HepG2 (cell line): Measurements from ENCODE around the gene ASF1B. TPM values are rescaled to one million over a fixed set of nuclear protein-coding genes. Genes with fewer than 3 reads are reported as not detected.

Experiments
- CBX2 ChIP-seq, 2 experiments: fragments of 200-600 bp in 1 of 2; sonication (generic); formaldehyde crosslinking in 1 of 2; IDR thresholded peaks; 2 replicates each; pipeline versions ENCODE4 v1.7.0 to v1.8.1; 2018 to 2022; ENCODE audit warnings: low read depth in 2 of 2, low read length in 1 of 2, mild to moderate bottlenecking in 1 of 2, missing genetic modification reagents in 1 of 2
- ELF3 ChIP-seq: IDR thresholded peaks from 2 replicates; pipeline ENCODE4 v1.6.1; 2016; ENCODE audit warnings: missing genetic modification reagents, missing compliant biosample characterization
- GFI1 ChIP-seq: sonication (generic); formaldehyde crosslinking; IDR thresholded peaks from 2 replicates; pipeline ENCODE4 v1.5.0; 2020; ENCODE audit warnings: missing genetic modification reagents, mild to moderate bottlenecking, borderline replicate concordance
- ISL2 ChIP-seq: sonication (generic); formaldehyde crosslinking; IDR thresholded peaks from 2 replicates; pipeline ENCODE4 v1.5.0; 2020; ENCODE audit warnings: missing genetic modification reagents
- KDM2A ChIP-seq: sonication (generic); formaldehyde crosslinking; IDR thresholded peaks from 2 replicates; pipeline ENCODE4 v1.4.0; 2020; ENCODE audit warnings: low read depth, missing genetic modification reagents, borderline replicate concordance
- MED8 ChIP-seq: sonication (generic); formaldehyde crosslinking; IDR thresholded peaks from 2 replicates; pipeline ENCODE4 v1.8.1; 2023; ENCODE audit warnings: mild to moderate bottlenecking, missing genetic modification reagents; ENCODE audit not compliant: insufficient replicate concordance
- RAD21 ChIP-seq: fragments of 450-650 bp; formaldehyde crosslinking; IDR thresholded peaks from 2 replicates; pipeline ENCODE4 v1.5.0; 2020; ENCODE audit warnings: mild to moderate bottlenecking
- SP2 ChIP-seq: sonication (generic); formaldehyde crosslinking; IDR thresholded peaks from 2 replicates; pipeline ENCODE4 v1.5.1; 2020; ENCODE audit warnings: mild to moderate bottlenecking, missing genetic modification reagents
- TFDP2 ChIP-seq: sonication (generic); formaldehyde crosslinking; IDR thresholded peaks from 2 replicates; pipeline ENCODE4 v1.4.0; 2020; ENCODE audit warnings: missing genetic modification reagents
- TGIF2 ChIP-seq: IDR thresholded peaks from 2 replicates; pipeline ENCODE4 v1.6.1; 2016; ENCODE audit warnings: control low read depth, missing compliant biosample characterization
- TOE1 ChIP-seq: sonication (generic); formaldehyde crosslinking; IDR thresholded peaks from 2 replicates; pipeline ENCODE4 v1.4.0; 2020; ENCODE audit warnings: mild to moderate bottlenecking, missing genetic modification reagents
- ZFY ChIP-seq: sonication (generic); formaldehyde crosslinking; IDR thresholded peaks from 2 replicates; pipeline ENCODE4 v1.4.0; 2020; ENCODE audit warnings: missing genetic modification reagents
- ZMYM4 ChIP-seq: sonication (generic); formaldehyde crosslinking; IDR thresholded peaks from 2 replicates; pipeline ENCODE4 v1.8.1; 2023; ENCODE audit warnings: mild to moderate bottlenecking, missing genetic modification reagents
- ZNF180 ChIP-seq: sonication (generic); formaldehyde crosslinking; IDR thresholded peaks from 2 replicates; pipeline ENCODE4 v1.4.0; 2020; ENCODE audit warnings: low read depth, missing genetic modification reagents, borderline replicate concordance
- ZNF263 ChIP-seq: sonication (generic); formaldehyde crosslinking; IDR thresholded peaks from 2 replicates; pipeline ENCODE4 v1.4.0; 2020; ENCODE audit warnings: missing genetic modification reagents
- ZNF333 ChIP-seq: sonication (generic); formaldehyde crosslinking; IDR thresholded peaks from 2 replicates; pipeline ENCODE4 v1.4.0; 2020; ENCODE audit warnings: mild to moderate bottlenecking, missing genetic modification reagents, borderline replicate concordance
- ZNF510 ChIP-seq: sonication (generic); formaldehyde crosslinking; IDR thresholded peaks from 2 replicates; pipeline ENCODE4 v1.4.0; 2020; ENCODE audit warnings: low read depth, mild to moderate bottlenecking, missing genetic modification reagents
- ZNF546 ChIP-seq: sonication (generic); formaldehyde crosslinking; conservative IDR thresholded peaks from 2 replicates; pipeline ENCODE4 v1.8.1; 2023; ENCODE audit warnings: mild to moderate bottlenecking, missing genetic modification reagents
- ZNF605 ChIP-seq: sonication (generic); formaldehyde crosslinking; IDR thresholded peaks from 2 replicates; pipeline ENCODE4 v1.8.0; 2022; ENCODE audit warnings: mild to moderate bottlenecking, missing genetic modification reagents
- ZNF737 ChIP-seq: sonication (generic); formaldehyde crosslinking; IDR thresholded peaks from 2 replicates; pipeline ENCODE4 v1.5.0; 2020; ENCODE audit warnings: missing genetic modification reagents, mild to moderate bottlenecking, borderline replicate concordance
- ZSCAN30 ChIP-seq: sonication (generic); formaldehyde crosslinking; IDR thresholded peaks from 2 replicates; pipeline ENCODE4 v1.5.0; 2020; ENCODE audit warnings: mild to moderate bottlenecking, missing genetic modification reagents
- polyA plus RNA-seq, 8 experiments: library from polyadenylated mRNA; depleted of rRNA in 3 of 8; stranded (reverse) in 7 of 8; unstranded in 1 of 8; fragments of >200 nt; fragmentation: Illumina TruSeq in 4 of 8; extraction: Trizol in 4 of 8; gene quantifications; 2 replicates each; pipeline versions ENCODE4 v1.2.1 to v1.2.3, GENCODE V29; 2011 to 2016; ENCODE audit warnings: low read depth in 4 of 8, missing spikeins in 1 of 8, mixed read lengths in 1 of 8; ENCODE audit not compliant: insufficient read depth in 1 of 8
- total RNA-seq, 5 experiments: library from RNA; depleted of rRNA; stranded (reverse); fragments of >200 nt; fragmentation: Illumina TruSeq; extraction: Trizol; gene quantifications; 2 replicates each; pipeline ENCODE4 v1.2.3, GENCODE V29; 2016; ENCODE audit warnings: low read depth in 1 of 5
- TF ChIP-seq, protein P1 (sequence below): sonication (generic); formaldehyde crosslinking; IDR thresholded peaks from 2 replicates; pipeline ENCODE4 v1.4.0; 2020; ENCODE audit warnings: missing genetic modification reagents, borderline replicate concordance
- TF ChIP-seq, protein P2 (sequence below): sonication (generic); formaldehyde crosslinking; IDR thresholded peaks from 2 replicates; pipeline ENCODE4 v1.8.0; 2022; ENCODE audit warnings: missing genetic modification reagents, low read depth, mild to moderate bottlenecking, borderline replicate concordance
- TF ChIP-seq, protein P3 (sequence below): sonication (generic); formaldehyde crosslinking; IDR thresholded peaks from 2 replicates; pipeline ENCODE4 v1.4.0; 2020; ENCODE audit warnings: low read depth, missing genetic modification reagents

The ASF1B gene
- total and polyA plus RNA-seq, 2 of the 13 experiments (the other 11 are each of a cell fraction or from before 2014, with no cell fraction given): 18.2 to 24.8 TPM

DNA sequence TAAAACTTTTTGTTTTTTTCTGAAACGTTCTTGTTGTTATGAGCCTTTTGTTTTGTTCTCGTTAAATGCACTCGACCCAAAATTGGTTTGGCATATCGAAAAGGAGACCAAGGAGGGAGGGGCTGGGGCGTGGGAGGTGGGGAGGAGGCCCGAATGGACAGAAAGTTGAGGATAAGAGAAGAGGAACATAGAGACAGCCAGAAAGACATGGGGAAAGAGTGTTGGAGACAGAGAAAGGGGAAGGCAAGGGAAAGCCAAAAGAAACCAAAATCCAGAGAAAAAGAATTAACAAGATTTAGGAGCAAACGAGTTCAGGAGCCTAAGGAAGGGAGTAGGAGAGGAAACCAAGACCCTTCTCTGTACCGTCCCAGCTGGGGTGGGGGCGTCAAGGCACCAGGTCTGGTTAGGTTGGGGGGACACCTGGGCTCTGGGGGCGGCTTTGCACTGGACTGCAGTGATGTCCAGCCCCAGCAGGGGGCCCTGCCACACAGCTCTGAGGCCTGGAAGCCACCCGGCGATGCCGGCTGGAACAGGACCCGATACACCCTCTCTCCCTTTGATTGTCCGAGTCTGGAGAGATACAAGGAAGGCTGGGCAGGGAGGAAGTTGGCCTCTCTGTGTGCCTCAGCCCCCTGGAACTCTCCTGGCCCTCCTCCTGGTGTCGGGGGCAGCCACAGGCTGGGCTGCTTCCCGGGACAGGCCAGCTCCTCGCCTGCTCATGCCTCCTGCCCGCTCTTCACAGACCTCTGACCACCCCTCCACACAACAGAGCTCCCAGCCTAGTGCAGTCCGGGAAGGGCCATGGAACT is 11.6 kb upstream of the ASF1B start (continued):
- no peak for TF ChIP-seq ZNF546 (CRISPR knock-in tag)
- no peak for TF ChIP-seq ZMYM4 (CRISPR knock-in tag)
- TF ChIP-seq TGIF2: no peak
- TF ChIP-seq, protein P1, sequence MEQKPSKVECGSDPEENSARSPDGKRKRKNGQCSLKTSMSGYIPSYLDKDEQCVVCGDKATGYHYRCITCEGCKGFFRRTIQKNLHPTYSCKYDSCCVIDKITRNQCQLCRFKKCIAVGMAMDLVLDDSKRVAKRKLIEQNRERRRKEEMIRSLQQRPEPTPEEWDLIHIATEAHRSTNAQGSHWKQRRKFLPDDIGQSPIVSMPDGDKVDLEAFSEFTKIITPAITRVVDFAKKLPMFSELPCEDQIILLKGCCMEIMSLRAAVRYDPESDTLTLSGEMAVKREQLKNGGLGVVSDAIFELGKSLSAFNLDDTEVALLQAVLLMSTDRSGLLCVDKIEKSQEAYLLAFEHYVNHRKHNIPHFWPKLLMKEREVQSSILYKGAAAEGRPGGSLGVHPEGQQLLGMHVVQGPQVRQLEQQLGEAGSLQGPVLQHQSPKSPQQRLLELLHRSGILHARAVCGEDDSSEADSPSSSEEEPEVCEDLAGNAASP (CRISPR knock-in tag): no peak
- TF ChIP-seq SP2 (CRISPR knock-in tag): no peak
- TF ChIP-seq ZNF737: no peak
- TF ChIP-seq ZNF180: no peak
- TF ChIP-seq ISL2: no peak
- TF ChIP-seq ELF3 (CRISPR knock-in tag): no peak
- TF ChIP-seq ZFY (CRISPR knock-in tag): peak; percentile 21; the same call in 1 of the 2 replicates
- TF ChIP-seq KDM2A (CRISPR knock-in tag): peak; percentile 59
- TF ChIP-seq ZNF333 (CRISPR knock-in tag): no peak
- peak; percentile 73 for TF ChIP-seq RAD21 (CRISPR knock-in tag)
- no peak for TF ChIP-seq ZNF263 (CRISPR knock-in tag)
- TF ChIP-seq TFDP2 (CRISPR knock-in tag): no peak
- TF ChIP-seq, protein P2, sequence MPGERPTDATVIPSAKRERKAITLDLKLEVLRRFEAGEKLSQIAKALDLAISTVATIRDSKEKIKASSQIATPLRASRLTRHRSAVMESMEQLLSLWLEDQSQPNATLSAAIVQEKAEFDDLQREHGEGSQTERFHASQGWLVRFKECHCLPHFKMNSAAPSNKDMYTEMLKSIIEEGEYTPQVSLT (CRISPR knock-in tag): no peak
- no peak for TF ChIP-seq ZNF510 (CRISPR knock-in tag)
- TF ChIP-seq, protein P3, sequence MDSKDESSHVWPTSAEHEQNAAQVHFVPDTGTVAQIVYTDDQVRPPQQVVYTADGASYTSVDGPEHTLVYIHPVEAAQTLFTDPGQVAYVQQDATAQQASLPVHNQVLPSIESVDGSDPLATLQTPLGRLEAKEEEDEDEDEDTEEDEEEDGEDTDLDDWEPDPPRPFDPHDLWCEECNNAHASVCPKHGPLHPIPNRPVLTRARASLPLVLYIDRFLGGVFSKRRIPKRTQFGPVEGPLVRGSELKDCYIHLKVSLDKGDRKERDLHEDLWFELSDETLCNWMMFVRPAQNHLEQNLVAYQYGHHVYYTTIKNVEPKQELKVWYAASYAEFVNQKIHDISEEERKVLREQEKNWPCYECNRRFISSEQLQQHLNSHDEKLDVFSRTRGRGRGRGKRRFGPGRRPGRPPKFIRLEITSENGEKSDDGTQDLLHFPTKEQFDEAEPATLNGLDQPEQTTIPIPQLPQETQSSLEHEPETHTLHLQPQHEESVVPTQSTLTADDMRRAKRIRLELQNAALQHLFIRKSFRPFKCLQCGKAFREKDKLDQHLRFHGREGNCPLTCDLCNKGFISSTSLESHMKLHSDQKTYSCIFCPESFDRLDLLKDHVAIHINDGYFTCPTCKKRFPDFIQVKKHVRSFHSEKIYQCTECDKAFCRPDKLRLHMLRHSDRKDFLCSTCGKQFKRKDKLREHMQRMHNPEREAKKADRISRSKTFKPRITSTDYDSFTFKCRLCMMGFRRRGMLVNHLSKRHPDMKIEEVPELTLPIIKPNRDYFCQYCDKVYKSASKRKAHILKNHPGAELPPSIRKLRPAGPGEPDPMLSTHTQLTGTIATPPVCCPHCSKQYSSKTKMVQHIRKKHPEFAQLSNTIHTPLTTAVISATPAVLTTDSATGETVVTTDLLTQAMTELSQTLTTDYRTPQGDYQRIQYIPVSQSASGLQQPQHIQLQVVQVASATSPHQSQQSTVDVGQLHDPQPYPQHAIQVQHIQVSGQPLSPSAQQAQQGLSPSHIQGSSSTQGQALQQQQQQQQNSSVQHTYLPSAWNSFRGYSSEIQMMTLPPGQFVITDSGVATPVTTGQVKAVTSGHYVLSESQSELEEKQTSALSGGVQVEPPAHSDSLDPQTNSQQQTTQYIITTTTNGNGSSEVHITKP (CRISPR knock-in tag): no peak
- no peak for TF ChIP-seq CBX2 (IDR thresholded peaks at IDR 0.05; ENCODE audit: low read depth, low read length)
- TF ChIP-seq CBX2 (CRISPR knock-in tag; IDR thresholded peaks at IDR 0.05; ENCODE audit: low read depth): no peak
- no peak for TF ChIP-seq MED8 (CRISPR knock-in tag)
- TF ChIP-seq ZSCAN30 (CRISPR knock-in tag): no peak
- no peak for TF ChIP-seq TOE1 (CRISPR knock-in tag)
- no peak for TF ChIP-seq GFI1 (CRISPR knock-in tag)
- peak; percentile 59; the same call in 1 of the 2 replicates for TF ChIP-seq ZNF605 (CRISPR knock-in tag)
